GM10847 (cell line): ENCODE results near the gene MINAR2.

ENCODE experiments used
- POLR2A ChIP-seq: IDR thresholded peaks from 2 replicates; pipeline ENCODE4 v1.6.1; 2011; ENCODE audit not compliant: insufficient read length; ENCODE audit errors: extremely low read depth

MINAR2 gene

DNA sequence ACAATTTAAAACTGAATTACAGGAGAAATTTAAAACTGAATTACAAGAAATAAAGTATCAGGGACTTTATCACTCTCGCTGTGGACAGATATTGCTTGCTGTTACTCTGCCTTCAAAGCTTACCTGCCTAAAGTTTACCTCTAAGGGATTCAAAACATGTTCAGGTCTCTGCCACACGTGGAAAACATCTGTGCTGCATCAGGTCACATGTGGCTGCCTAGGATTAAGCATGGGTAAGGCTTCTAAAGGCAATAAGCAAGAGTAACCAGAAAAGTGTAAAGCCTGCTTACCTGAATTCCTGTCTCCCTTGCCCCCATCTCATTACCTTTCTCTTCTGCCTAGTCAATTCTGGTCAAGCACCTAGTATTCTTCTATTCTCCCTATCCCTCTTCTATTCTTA is 18.9 kb downstream of the MINAR2 start:
- no peak for TF ChIP-seq POLR2A

DNA sequence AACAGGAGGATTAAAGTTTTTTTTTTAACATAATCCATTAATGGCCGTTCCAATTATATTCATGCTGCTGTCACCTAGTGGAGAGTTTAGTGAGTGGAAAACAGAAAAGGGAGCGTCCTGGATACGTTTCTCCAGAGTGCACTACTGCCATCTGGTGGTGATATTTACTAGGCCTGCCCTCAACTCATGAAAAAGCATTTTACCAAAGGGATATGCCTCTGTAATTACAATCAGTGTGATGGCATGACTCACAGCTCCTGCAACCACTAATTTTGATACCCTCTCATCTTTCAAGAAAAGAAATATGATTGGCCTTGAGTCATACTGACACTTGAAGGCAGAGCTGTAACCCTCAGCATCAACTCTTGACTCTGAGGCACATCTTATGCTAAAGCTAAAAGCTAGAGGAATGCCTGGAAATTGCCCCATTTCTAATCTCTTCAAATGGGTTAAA is 20.1 kb downstream of the MINAR2 start:
- TF ChIP-seq POLR2A, result no peak

DNA sequence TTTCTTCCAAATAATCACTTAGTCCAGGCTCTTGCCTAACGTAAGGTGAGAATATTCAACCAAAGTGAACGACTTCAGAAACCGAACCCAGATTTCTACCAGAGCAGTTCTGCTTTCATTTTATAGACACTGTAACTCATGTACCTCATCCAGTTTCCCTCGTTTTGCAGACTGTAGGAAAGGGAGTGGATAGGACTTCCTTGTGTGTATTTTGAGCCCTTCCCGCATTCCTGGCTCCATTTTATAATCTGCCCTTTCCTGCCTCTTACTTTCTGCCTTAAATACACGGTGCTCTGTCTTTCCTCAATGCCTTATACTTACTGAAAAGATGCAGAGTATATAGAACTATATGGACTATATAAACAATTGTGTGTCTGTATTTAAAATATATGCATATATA is 20.8 kb downstream of the MINAR2 start:
- TF ChIP-seq POLR2A, result no peak

DNA sequence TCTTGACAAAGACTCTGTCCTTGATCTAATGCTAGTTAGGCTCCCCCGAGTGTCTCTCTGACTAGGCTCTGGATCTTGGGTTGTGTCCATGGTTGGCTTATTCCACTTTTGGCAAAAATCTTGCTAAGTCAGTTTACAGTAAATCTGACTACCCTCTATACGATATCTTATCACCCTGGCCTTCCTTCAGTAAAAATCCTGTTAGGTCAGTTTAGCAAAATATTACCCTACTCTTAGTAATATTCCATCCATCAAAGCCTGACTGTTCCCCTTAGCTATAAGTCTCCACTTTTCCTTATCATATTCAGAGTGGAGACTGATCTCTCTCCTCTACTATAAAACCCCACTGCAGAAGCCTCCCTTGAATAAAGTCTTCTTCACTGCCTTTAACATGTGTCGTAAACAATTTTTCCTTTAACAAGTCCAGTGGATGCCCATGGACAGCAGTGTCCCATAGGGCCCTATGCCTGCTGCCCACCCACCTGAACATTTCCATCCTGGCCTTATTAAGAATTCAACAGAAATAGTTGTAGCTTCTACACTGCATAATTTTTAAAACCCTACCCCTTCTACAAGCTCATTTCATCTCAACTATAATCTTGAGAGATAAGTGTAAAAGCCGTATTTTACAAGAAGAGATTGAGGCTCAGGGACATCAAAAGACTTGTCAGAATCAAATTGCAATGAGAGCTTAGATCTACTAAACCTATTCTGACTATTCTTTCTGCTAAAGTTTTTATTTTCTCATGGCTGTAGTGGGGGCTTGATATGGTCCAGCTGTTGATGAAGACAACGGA is 22.3 kb downstream of the MINAR2 start:
- no peak for TF ChIP-seq POLR2A

- no peak for TF ChIP-seq POLR2A
Measured at GRCh38 chr5:129771058-129771838, 23.4 kb downstream of the MINAR2 start.

GRCh38 chr5:129773376-129773775 is 25.5 kb downstream of the MINAR2 start:
- TF ChIP-seq POLR2A, result no peak

GRCh38 chr5:129781594-129781993 is 33.7 kb downstream of the MINAR2 start:
- no peak for TF ChIP-seq POLR2A

- TF ChIP-seq POLR2A, result no peak
Measured at GRCh38 chr5:129803403-129803802, 55.5 kb downstream of the MINAR2 start.

DNA sequence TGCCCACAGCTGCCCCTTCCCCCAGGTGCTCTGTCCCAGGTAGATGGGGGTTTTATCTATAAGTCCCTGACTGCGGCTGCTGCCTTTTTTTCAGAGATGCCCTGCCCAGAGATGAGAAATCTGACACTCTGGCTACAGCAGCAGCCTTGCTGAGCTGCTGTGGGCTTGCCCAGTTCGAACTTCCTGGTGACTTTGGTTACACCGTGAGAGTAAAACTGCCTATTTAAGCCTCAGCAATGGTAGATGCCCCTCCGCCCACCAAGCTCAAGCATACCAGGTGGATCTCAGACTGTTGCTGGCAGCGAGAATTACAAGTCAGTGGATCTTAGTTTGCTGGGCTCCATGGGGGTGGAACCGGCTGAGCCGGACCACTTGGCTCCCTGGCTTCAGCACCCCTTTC is 56.8 kb downstream of the MINAR2 start:
- no peak for TF ChIP-seq POLR2A

GRCh38 chr5:129807162-129807814 is 59.4 kb downstream of the MINAR2 start:
- no peak for TF ChIP-seq POLR2A
